ENCODE data around the gene ASB10. TPM values are rescaled to one million over a fixed set of nuclear protein-coding genes. Genes with fewer than 3 reads are reported as not detected.

ASB10 gene
- total RNA-seq, 4 donors from 2014 or later: not detected

- no peak for TF ChIP-seq CTCF (IDR thresholded peaks at IDR 0.05; ENCODE audit: low read depth)
Measured at GRCh38 chr7:151176401-151176800, 10.6 kb downstream of the ASB10 start.

- no peak for TF ChIP-seq CTCF (IDR thresholded peaks at IDR 0.05; ENCODE audit: low read depth)
Measured at GRCh38 chr7:151175793-151176311, 11.2 kb downstream of the ASB10 start.

DNA sequence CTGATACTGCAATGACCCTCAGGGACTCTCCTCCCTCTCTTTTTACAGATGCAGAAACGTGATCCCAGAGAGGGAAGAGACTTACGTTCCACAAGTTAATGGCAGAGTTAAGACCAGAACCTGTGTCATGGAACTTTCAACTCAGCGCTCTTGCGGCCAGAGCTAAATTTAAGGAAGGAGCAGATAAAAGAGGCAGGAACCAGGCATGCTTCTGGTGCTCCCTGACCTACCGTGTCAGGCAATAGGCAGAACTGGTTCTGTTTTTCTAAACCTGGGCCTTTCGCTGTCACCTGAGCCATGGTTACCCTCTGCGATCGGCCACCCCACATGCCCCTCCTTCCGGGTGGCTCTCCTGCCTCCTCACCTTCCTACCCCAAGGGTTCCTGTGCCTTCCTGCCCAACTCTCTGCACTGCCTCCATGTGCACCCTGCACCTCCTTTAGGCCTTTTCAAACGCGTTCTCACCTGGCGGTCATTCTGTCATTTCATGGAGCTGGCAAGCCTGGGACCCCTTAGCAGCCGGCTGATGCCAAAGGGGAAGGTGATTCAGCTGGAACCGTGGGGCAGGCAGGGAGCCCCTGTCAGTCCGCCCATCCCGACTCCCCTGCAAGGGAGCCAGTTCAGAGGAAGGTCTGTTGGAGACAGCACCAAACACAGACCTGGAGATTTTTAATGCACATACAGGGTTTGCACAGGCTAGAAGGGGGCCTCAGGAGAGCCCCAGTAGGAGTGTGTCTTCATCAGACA is 11.8 kb downstream of the ASB10 start:
- no peak for TF ChIP-seq CTCF (IDR thresholded peaks at IDR 0.05; ENCODE audit: low read depth)

- TF ChIP-seq CTCF (IDR thresholded peaks at IDR 0.05; ENCODE audit: low read depth): no peak
Measured at GRCh38 chr7:151174246-151175046, 12.6 kb downstream of the ASB10 start.

DNA sequence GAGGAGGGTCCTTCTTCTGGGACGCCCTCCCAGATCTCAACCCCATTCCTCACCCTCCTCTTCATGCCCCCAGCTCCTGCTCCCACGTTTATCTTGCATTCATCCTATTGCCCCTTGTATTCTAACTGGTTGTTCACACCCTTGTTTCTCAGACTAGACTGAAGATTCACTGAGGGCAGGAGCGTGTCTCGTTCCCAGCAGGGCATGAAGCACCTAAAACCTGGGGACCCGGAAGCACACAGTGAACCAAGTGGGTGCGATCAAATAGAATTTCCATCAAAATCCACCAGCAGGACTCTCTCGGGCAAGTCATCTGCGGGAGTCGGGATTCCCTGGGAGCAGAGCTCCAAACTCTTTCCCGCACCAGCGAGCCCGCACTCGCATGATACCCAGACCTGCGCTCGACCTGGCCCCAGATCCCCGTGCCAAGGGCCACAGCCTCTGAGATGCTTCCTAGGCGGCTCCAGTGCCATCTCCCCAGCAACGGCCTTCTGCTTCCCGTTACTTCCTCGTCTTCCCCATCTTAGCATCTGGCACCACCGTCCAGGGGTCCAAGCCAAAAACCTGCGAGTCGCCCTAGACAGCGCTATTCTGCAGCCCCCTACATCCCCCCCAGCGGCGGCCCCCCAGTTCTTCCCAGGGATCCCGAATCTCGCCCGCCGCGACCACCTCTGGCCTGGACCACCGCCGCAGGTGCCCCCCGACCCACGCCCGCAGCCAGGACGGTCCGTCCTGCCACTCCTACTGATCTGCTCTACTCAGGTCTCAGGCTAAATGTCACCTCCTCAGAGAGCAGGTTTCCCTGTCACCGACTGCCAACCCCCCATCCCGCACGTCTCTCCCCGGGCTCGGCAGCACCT is 13.4 kb downstream of the ASB10 start:
- TF ChIP-seq CTCF (IDR thresholded peaks at IDR 0.05; ENCODE audit: low read depth): no peak

DNA sequence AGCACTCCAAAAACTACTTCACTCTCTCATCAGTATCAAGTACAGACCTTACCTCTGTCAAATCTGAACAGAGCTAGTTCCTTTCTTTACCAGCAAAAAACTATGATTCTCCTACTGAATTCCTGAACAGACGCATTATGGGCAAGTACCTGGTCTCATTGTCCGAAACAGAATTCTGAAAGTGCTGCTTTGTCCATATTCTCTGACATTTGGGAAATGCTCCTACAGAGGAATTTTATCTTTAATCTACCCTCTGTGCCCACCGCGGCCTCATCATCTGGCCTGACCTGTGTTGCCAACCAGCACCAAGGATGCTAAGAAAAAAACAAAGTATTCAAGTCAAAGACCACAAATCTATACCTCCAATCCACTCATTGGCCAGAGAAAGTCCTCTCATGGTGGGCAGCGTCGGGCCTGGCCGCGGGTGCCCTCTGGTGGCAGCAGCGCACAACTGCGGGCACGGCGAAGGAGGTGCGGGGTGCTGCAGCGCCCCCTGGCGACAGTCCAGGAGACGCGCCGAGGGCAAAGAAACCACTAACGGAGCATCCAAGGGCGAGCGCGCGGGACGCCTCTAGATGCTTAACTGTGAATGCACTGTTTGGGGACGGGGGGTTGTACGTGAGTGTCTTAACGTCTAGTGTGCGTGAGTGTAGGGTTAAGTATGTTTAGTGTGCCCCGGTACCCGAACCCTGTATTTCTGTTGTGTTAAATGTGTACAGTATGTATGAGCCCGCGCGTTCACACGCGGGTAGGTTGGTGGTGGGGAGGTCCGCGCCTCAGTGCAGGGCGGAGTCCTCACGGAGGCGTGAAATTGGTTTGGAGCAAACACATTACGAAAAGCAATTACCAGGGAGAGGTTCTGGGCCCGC is 14.5 kb downstream of the ASB10 start:
- no peak for TF ChIP-seq CTCF (IDR thresholded peaks at IDR 0.05; ENCODE audit: low read depth)

Data from subcutaneous adipose tissue (tissue), 4 donors.